HS-5 (cell line): ENCODE data around the gene CERS3.

Experiments
- DNase-seq: peaks from one replicate; pipeline ENCODE4 v3.0.0-alpha.2; 2012; ENCODE audit warnings: low read depth

Gene CERS3

DNA sequence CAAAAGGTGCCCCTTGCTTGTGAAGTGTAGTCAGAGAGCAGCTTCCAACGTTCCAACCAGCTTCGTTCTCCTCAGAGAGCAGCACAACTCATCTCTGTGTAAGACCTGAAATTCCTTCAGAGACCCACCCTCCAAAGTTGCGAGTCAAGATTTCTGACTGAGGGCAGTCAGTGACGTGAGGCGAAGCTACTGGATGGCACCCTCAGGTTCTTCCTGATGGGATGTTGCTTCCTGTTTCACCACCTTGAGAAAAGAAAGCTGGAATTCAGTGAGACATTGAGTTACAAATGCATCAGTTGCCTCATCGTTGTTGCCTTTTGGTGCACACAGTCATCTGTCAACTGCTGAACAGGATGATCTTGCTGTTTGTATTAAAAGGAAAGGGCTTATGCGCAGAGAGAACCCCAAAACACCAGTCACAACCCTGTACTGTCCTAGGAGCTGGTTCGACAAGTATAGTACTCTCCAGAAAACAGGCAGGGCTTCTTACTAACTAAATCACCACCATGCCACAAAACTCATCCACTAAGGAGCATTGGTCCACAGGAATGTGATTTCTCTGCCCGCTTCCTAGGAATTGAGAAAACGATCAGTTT lies at the start of gene CERS3:
TSS of gene CERS3 (minus strand) at position 118 of the 596 bp plus-strand sequence. CDS start 27,101 bp downstream, outside the sequence.
- DNase-seq, result no peak

DNA sequence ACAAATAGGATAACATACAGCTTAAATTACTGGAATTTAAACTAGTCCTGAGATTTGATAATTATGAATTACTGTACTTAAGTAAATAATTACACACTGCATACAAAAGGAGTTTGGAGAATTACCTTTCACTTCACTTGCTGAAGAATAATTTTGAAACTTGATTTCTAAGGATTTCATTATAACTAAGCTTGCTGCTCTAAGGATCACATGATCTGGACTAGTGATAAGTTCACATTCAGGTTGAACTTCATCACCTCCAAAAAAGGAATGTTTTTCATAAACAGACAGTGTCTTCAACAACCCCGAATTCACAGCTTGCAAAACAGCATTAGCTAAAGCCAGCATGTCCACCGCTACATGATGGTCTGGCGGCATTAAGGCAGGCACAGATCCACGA lies 44.8 kb upstream of the CERS3 start:
- DNase-seq, result no peak

DNA sequence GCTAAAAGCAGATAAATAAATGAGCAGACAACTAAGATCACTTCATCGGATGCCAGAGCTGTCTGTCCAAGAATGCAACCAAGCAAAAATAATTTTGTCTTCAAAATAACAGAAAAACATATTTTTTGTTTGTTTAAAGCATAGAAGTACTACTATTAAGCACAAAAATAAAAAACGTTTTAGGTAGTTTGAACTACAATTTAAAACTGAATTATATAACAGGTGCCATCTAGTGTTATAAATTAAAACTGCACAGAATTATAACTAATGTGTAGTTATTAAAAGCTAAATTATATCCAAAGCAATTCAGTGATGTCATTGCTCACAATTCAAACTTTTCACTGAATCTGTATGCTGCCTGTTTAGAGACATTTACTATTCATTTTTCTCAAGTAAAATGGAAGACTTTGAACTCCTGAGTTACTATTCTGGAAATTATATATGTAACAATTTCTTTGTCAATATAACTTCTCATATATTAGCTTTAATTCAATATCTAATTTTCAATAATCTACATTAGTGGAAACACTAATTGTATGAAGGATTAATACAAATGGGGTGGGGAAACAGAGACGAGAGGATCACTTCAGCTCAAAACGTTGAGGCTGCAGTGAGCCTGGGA lies 43.7 kb upstream of the CERS3 start:
- no peak for DNase-seq

DNA sequence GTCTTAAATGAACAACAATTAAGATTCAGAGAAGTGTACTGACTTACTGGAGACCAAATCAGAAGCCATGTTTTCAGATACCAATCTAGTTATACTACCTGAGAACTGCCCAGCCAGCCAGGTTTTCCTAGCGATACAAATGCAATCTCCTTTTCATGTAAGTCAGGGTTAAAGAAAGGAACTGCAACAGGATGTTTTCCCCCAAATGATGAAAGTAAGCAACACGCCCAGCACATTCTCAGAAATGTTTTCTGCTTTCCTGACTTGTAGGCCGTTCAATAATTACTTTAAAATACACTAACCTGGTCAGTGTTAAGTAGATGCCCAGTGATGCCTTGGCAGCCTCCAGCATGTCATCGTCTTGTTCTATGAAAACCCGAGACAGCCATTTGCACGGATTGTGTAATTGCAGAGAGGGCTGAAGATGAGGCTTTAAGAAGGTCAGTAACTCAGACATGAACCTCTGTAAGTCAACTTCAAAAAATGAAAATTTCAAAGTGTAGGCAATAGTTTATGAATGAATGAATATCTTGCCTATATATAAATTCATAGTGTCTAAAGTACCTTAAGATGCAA lies 42.9 kb upstream of the CERS3 start:
- no peak for DNase-seq

- DNase-seq, result no peak
Measured at GRCh38 chr15:100570735-100571313, 42.1 kb upstream of the CERS3 start.

GRCh38 chr15:100570275-100570674 lies 41.5 kb upstream of the CERS3 start:
- DNase-seq, result no peak

DNA sequence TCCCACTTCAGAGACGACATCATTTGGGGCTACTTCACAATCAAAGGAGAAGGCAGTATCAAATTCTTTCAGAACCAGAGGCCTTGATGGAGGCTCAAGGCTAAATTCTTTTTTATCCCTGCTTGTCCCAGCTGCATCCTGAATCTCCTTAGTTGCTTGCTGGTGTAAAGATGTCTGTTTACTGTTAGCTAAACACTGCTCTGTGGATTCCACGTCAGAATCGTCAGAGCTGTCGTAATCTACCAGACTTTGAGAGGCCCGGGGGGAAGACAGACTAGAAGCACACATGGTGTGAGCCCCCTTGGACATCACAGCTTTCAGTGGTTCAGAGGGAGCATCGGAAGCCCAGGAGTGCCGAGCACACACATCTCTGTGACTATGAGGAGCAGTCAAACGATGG lies 40.6 kb upstream of the CERS3 start:
- no peak for DNase-seq

DNA sequence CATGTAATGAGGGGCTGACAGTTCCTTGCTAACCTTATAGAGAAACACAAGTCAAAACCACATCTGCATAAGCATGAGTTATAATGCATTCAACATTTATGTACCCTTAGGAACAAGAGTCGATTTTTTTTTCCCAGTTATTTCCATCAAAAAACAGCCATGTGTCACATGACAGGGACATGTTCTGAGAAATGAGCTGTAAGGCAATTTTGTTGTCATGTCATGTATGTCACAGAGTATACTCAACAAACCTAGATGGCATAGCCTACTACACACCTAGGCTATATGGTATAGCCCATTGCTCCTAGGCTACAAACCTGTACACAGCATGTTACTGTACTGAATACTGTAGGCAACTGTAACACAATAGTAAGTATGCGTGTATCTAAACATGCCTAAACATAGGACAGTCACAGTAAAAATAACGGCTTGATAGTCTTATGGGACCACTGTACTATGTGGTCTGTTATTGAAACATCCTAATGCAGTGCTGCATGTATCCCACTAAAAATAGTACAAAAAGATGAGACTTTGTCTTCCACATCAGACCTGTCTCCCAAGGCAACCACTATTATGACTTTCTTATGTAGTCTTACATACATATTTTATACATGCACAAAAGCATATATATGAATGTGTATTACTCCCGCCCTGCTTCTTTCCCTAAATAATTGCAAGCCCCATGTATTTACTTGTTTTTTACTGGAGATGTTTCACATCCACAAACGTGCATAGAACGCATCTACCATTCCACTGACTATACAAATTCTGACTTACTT lies 38.3 kb upstream of the CERS3 start:
- no peak for DNase-seq

DNA sequence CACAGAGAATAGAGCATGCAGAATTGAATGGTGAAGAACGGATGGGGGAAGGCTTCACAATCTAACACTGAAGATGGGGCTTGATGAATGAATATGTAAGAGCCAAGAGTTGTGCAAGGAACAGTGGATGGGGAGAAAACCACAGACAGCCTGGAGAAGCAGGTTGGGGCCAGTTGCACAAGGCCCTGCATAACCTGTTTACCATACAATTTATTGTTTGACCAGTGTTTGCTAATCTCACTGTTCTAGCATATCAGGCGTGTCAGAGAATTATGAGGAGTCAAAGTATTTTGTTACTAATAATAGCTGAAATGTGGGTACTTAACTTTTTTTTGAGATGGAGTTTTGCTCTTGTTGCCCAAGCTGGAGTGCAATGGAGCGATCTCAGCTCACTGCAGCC lies 36.8 kb upstream of the CERS3 start:
- no peak for DNase-seq

DNA sequence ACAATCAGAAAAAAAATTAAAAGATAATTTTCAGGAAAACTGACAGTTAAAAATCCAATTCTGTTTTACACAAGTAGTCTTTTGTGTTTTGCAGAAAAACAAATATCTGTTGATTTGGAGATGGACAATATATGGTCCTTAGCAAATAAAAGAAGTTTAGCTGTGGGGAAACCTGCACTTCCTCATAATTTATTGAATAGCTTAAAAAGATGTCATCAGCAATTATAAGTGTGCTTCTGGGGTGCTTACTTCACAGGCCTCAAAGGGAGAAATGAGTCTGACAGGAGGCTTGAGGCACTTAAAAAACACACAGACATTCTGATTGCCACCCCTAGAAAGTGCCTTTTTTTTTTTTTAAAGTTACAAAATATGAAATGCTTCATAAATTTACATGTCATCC lies 31.6 kb upstream of the CERS3 start:
- no peak for DNase-seq

DNA sequence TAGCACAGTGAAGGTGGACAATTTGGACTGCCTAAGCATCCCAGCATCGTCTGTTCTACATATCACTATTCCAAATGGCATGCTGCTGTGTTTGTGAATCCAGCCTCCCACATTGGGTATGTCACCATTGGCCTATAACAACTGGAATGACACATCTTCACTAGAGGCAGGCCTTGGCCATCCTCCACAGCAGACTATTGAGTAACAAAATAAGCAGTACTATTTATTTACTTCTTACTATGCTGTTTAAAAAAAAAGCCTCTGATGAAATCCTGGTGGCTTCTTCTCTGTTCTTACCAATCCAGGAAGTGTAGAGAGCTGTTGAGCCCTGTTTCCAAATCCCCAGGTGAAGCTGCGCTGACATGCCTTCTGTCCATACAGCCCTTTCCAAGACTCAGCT lies 30.6 kb upstream of the CERS3 start:
- no peak for DNase-seq

DNA sequence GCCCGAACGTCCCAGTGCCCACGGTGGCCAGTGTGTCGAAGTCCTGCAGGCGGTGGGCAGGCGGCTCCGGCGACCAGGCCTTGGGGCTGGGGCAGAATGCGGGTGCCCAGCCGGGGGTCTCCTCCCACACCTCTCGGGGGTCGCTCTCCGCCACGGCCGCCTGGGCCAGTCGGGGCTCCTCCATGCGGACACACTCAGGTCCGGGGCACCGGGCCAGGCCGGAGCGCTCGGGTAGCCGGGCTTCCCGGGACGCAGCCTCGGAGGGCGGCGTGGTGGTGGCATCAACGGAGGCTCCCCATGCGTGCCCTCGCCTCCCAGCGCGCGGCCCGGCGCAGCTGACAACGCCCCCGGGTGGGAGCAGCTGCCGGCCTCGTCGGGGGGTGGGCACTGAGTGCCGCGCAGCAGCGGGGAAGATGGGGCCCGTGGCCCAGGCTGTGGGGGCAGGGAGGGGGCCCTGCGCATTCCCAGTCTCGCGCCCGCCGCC lies 30.1 kb upstream of the CERS3 start:
- DNase-seq, result no peak

DNA sequence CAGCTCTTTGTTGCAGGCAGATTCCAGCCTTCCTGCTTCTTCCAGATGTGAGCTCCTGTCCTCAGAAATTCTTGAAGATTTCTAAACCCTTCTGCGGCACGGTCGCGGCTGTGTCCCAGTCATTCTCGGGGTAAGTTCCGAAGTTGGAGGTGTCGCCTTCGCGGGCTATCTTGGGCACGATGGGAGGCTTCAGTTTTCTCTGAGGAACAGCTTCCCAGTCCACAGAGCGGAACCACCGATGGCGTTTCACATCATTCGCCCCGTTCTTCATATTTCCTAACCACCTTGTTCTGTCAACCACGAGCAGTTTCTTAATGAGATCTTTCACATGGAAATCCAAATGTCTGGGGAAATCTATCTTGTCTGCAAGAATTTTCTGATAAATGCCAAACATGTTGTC lies 24.7 kb upstream of the CERS3 start:
- DNase-seq, result no peak

DNA sequence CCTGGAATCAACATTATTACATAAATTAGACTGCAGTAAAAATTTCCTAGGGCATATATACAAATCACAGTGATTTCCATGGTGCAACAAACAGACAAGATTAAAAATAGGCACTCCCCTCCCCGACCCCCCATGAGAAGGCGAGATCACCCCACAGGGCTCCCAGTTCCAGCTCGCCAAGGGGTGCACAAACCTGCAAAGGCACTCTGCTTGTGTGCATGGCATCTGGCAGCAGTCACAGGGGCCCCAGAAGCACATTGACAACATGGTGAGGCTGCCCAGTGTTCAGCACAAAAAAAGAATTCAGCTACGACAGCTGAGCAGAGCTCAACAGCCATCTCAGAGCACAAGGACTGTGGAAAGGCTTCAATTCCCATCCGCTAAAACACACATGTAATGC lies 19.2 kb upstream of the CERS3 start:
- DNase-seq, result no peak

DNA sequence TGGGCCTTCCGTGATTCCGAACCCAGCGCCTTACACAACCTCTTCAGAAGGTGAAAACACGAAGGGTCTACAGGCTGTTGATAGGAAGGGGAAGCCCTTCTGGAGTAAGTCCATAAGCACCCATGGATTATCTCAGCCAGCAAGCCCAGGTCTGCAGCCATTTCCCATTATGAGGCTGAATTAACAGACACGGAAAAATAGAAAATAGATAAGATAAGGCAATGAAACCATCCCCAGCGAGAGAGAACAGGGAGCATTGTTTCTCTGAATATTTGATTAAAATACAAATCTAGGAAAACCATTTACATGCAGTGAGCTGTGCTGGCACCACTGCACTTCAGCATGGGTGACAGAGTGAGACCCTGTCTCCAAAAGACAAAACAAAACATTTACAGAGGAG lies 16.2 kb upstream of the CERS3 start:
- no peak for DNase-seq

DNA sequence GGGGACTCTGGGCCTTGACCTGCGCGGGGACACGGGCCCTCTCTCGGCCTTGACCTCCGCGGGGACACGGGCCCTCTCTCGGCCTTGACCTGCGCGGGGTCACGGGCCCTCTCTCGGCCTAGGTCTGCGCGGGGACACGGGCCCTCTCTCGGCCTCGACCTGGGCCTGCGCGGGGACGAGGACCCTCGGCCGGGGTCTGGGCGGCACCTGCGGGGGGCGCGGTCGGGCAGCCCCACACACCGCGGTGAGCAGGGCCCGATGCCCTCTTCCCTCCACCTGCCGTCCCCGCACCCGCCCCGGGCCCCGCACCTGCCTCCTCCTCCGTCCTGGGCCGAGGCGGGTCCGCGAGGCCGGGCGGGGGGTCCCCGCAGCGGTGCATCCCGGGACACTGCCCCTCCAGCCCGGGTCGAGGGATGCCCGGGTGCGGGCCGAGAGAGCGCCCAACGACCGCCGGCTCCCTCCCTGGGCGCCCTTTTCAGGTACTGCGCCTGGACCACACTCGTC lies 15.6 kb upstream of the CERS3 start:
- DNase-seq, result no peak

- no peak for DNase-seq
Measured at GRCh38 chr15:100542290-100542689, 13.5 kb upstream of the CERS3 start.

- DNase-seq, result no peak
Measured at GRCh38 chr15:100537331-100537730, 8.6 kb upstream of the CERS3 start.

- DNase-seq, result no peak
Measured at GRCh38 chr15:100536733-100537132, 8.0 kb upstream of the CERS3 start.

DNA sequence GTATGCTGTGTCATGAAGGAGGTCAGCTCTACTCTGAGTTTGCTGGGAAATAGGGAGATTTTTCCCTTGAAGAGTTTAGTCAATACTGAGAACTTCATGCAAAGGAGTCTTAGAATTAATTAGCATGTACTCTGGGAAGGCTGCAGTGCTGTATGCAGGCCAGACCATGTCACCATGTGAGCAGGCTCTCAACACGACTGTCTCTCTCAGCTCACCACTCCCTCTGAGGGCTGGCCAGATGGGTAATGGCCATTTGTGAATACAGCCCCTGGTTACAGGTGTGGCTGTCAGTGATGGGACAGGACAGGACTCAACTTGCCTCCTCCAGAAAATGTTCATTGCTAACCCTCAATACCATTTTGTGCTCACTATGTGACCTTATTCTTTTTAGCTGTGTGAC lies 5.1 kb upstream of the CERS3 start:
- no peak for DNase-seq

- DNase-seq, result no peak
Measured at GRCh38 chr15:100531823-100532327, 3.1 kb upstream of the CERS3 start.

DNA sequence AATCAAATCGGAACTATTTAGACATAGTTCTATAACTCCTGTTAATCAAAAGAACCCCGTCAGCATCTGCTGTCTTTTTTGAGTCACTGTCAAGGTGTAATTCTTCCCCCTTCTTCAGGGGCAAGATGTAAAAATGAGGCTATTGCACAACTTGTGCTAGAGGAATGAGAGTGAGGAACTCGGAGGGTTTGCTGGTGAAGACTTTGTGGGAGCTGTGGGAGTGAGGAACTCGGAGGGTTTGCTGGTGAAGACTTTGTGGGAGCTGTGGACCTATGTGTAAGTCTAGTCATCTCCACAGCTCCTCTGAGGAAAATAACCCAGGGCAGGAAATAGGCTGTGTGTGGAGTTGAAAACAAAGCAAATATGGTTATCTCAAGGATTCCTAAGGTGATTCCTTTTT lies 2.5 kb upstream of the CERS3 start:
- no peak for DNase-seq
